ENCODE measurements around the gene NPIPB2.

GRCh38 chr16:11901091-11901490 lies 40.8 kb downstream of the NPIPB2 start:
- no peak for TF ChIP-seq POLR2A (IDR thresholded peaks at IDR 0.05; ENCODE audit: low read length)
- no peak for TF ChIP-seq CTCF (IDR thresholded peaks at IDR 0.05)
- TF ChIP-seq HEYL (CRISPR knock-in tag; IDR thresholded peaks at IDR 0.05) = no peak
- TF ChIP-seq POLR2AphosphoS2 (conservative IDR thresholded peaks at IDR 0.05; ENCODE audit: low read length) = no peak
- no peak for TF ChIP-seq USF2 (IDR thresholded peaks at IDR 0.05)
- TF ChIP-seq ELK1 (IDR thresholded peaks at IDR 0.05; ENCODE audit: low read depth, low read length) = no peak
- TF ChIP-seq ZFP36 (IDR thresholded peaks at IDR 0.05; ENCODE audit: borderline replicate concordance, partially characterized antibody) = no peak
- no peak for TF ChIP-seq CBX2 (IDR thresholded peaks at IDR 0.05; ENCODE audit: borderline replicate concordance, low read depth)
- no peak for TF ChIP-seq MAX (IDR thresholded peaks at IDR 0.05)
- no peak for TF ChIP-seq EP300 (IDR thresholded peaks at IDR 0.05)
- no peak for TF ChIP-seq PBX3 (IDR thresholded peaks at IDR 0.05)
- no peak for TF ChIP-seq KDM1A (IDR thresholded peaks at IDR 0.05; ENCODE audit: low read depth)
